ENCODE data around the gene UBN2.

Gene UBN2

GRCh38 chr7:139292821-139293220 is 61.8 kb downstream of the UBN2 start:
- Histone ChIP-seq H3K9ac (no peak overlapping the region), H3K27ac (no peak overlapping the region), H3K4me2 (ENCODE audit: low read length) (no peak overlapping the region), H3K4me1 (no peaks in the 10 kb centered on the region), H3K36me3 (ENCODE audit: control insufficient read depth, insufficient read depth, low read length) (no peaks in the 10 kb centered on the region), H3K4me3 (ENCODE audit: low read depth, low read length) (no peak overlapping the region), H3K9me3 (ENCODE audit: control insufficient read depth, low read length) (no peaks in the 10 kb centered on the region), H2AFZ (no peak overlapping the region), H3K79me2 (no peaks in the 10 kb centered on the region), H3K27me3 (ENCODE audit: control insufficient read depth, insufficient read depth, low read length) (no peaks in the 10 kb centered on the region)
- TF ChIP-seq CTCF (IDR thresholded peaks at IDR 0.05): no peak

- H3K27me3 ChIP-seq (ENCODE audit: control insufficient read depth, insufficient read depth, low read length): no peaks in the 10 kb centered on the region
- no peak overlapping the region for H3K9ac ChIP-seq
- H3K4me3 ChIP-seq (ENCODE audit: low read depth, low read length): no peak overlapping the region
- no peak overlapping the region for H2AFZ ChIP-seq
- no peak overlapping the region for H3K4me2 ChIP-seq (ENCODE audit: low read length)
- no peak overlapping the region for H3K27ac ChIP-seq
- H3K79me2 ChIP-seq: no peaks in the 10 kb centered on the region
- no peaks in the 10 kb centered on the region for H3K9me3 ChIP-seq (ENCODE audit: control insufficient read depth, low read length)
- H3K36me3 ChIP-seq (ENCODE audit: control insufficient read depth, insufficient read depth, low read length): no peaks in the 10 kb centered on the region
- no peaks in the 10 kb centered on the region for H3K4me1 ChIP-seq
- TF ChIP-seq CTCF (IDR thresholded peaks at IDR 0.05): no peak
These were observed 62.5 kb downstream of the UBN2 start for GRCh38 chr7:139293534-139293933.

GRCh38 chr7:139294241-139294640 is 63.2 kb downstream of the UBN2 start:
- Histone ChIP-seq H3K4me1 (no peaks in the 10 kb centered on the region), H3K36me3 (ENCODE audit: control insufficient read depth, insufficient read depth, low read length) (no peaks in the 10 kb centered on the region), H2AFZ (no peak overlapping the region), H3K9me3 (ENCODE audit: control insufficient read depth, low read length) (no peaks in the 10 kb centered on the region), H3K27ac (no peak overlapping the region), H3K4me2 (ENCODE audit: low read length) (no peak overlapping the region), H3K9ac (no peak overlapping the region), H3K4me3 (ENCODE audit: low read depth, low read length) (no peak overlapping the region), H3K79me2 (no peaks in the 10 kb centered on the region), H3K27me3 (ENCODE audit: control insufficient read depth, insufficient read depth, low read length) (no peaks in the 10 kb centered on the region)
- TF ChIP-seq CTCF (IDR thresholded peaks at IDR 0.05): no peak

GRCh38 chr7:139294951-139295575 is 64.0 kb downstream of the UBN2 start:
- Histone ChIP-seq H3K79me2 (no peaks in the 10 kb centered on the region), H2AFZ (no peak overlapping the region), H3K9ac (no peak overlapping the region), H3K36me3 (ENCODE audit: control insufficient read depth, insufficient read depth, low read length) (no peaks in the 10 kb centered on the region), H3K4me1 (no peaks in the 10 kb centered on the region), H3K27ac (no peak overlapping the region), H3K27me3 (ENCODE audit: control insufficient read depth, insufficient read depth, low read length) (no peaks in the 10 kb centered on the region), H3K4me3 (ENCODE audit: low read depth, low read length) (no peak overlapping the region), H3K4me2 (ENCODE audit: low read length) (no peak overlapping the region), H3K9me3 (ENCODE audit: control insufficient read depth, low read length) (no peaks in the 10 kb centered on the region)
- TF ChIP-seq CTCF (IDR thresholded peaks at IDR 0.05): no peak

GRCh38 chr7:139297795-139298194 is 66.8 kb downstream of the UBN2 start:
- Histone ChIP-seq H3K9ac (no peak overlapping the region), H3K27me3 (ENCODE audit: control insufficient read depth, insufficient read depth, low read length) (no peaks in the 10 kb centered on the region), H3K36me3 (ENCODE audit: control insufficient read depth, insufficient read depth, low read length) (no peaks in the 10 kb centered on the region), H3K9me3 (ENCODE audit: control insufficient read depth, low read length) (no peaks in the 10 kb centered on the region), H3K79me2 (no peaks in the 10 kb centered on the region), H3K4me3 (ENCODE audit: low read depth, low read length) (no peak overlapping the region), H3K4me2 (ENCODE audit: low read length) (no peak overlapping the region), H3K4me1 (no peaks in the 10 kb centered on the region), H3K27ac (no peak overlapping the region), H2AFZ (no peak overlapping the region)
- TF ChIP-seq CTCF (IDR thresholded peaks at IDR 0.05): no peak
